ENCODE data around the gene IGFBP6. TPM values are rescaled to one million over a fixed set of nuclear protein-coding genes. Genes with fewer than 3 reads are reported as not detected.

Gene IGFBP6
- total and polyA plus RNA-seq, 9 of the 15 experiments (the other 6 are each of a cell fraction or from before 2014, with no cell fraction given), result 0.15 to 1.4 (median 0.54) TPM

DNA sequence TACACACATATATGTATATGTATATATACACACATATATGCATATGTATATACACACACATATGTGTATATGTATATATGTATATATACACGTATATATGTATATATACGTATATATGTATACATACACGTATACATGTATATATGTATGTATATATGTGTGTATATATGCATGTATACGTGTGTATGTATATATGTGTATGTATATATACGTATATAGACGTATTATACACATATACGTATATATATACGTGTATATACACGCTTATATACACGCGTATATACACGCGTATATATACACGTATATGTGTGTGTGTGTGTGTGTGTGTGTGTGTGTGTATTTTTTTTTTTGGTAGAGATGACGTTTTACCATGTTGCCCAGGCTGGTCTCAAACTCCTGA, 50.2 kb downstream of the IGFBP6 start (continued):
- TF ChIP-seq, protein P1, sequence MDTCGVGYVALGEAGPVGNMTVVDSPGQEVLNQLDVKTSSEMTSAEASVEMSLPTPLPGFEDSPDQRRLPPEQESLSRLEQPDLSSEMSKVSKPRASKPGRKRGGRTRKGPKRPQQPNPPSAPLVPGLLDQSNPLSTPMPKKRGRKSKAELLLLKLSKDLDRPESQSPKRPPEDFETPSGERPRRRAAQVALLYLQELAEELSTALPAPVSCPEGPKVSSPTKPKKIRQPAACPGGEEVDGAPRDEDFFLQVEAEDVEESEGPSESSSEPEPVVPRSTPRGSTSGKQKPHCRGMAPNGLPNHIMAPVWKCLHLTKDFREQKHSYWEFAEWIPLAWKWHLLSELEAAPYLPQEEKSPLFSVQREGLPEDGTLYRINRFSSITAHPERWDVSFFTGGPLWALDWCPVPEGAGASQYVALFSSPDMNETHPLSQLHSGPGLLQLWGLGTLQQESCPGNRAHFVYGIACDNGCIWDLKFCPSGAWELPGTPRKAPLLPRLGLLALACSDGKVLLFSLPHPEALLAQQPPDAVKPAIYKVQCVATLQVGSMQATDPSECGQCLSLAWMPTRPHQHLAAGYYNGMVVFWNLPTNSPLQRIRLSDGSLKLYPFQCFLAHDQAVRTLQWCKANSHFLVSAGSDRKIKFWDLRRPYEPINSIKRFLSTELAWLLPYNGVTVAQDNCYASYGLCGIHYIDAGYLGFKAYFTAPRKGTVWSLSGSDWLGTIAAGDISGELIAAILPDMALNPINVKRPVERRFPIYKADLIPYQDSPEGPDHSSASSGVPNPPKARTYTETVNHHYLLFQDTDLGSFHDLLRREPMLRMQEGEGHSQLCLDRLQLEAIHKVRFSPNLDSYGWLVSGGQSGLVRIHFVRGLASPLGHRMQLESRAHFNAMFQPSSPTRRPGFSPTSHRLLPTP (IDR thresholded peaks at IDR 0.05; ENCODE audit: borderline replicate concordance, extremely low read depth, insufficient read length), result no peak
- TF ChIP-seq NFIC (IDR thresholded peaks at IDR 0.05) (no peak), PRMT5 (CRISPR knock-in tag; IDR thresholded peaks at IDR 0.05) (no peak), CAMTA2 (CRISPR knock-in tag; conservative IDR thresholded peaks at IDR 0.05) (peak; percentile 81; the same call in 1 of the 2 replicates), ZNF121 (CRISPR knock-in tag; conservative IDR thresholded peaks at IDR 0.05) (no peak), PTRF (tag; IDR thresholded peaks at IDR 0.05) (peak; percentile 71; the same call in 1 of the 2 replicates), HMG20A (CRISPR knock-in tag; conservative IDR thresholded peaks at IDR 0.05) (no peak), TEAD2 (tag; IDR thresholded peaks at IDR 0.05) (no peak), KLF6 (CRISPR knock-in tag; IDR thresholded peaks at IDR 0.05; ENCODE audit: borderline replicate concordance) (no peak), ZNF431 (CRISPR knock-in tag; IDR thresholded peaks at IDR 0.05) (no peak), ZNF780A (CRISPR knock-in tag; IDR thresholded peaks at IDR 0.05) (no peak), ZBTB7A (IDR thresholded peaks at IDR 0.05; ENCODE audit: borderline replicate concordance, control insufficient read depth, low read depth, low read length) (no peak), U2AF1 (optimal IDR thresholded peaks at IDR 0.05; ENCODE audit: low read depth, low read length) (no peak), ZNF197 (CRISPR knock-in tag; IDR thresholded peaks at IDR 0.05; ENCODE audit: low read depth) (no peak)
- TF ChIP-seq, protein P2, sequence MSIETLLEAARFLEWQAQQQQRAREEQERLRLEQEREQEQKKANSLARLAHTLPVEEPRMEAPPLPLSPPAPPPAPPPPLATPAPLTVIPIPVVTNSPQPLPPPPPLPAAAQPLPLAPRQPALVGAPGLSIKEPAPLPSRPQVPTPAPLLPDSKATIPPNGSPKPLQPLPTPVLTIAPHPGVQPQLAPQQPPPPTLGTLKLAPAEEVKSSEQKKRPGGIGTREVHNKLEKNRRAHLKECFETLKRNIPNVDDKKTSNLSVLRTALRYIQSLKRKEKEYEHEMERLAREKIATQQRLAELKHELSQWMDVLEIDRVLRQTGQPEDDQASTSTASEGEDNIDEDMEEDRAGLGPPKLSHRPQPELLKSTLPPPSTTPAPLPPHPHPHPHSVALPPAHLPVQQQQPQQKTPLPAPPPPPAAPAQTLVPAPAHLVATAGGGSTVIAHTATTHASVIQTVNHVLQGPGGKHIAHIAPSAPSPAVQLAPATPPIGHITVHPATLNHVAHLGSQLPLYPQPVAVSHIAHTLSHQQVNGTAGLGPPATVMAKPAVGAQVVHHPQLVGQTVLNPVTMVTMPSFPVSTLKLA (conservative IDR thresholded peaks at IDR 0.05), result no peak
- TF ChIP-seq, protein P3, sequence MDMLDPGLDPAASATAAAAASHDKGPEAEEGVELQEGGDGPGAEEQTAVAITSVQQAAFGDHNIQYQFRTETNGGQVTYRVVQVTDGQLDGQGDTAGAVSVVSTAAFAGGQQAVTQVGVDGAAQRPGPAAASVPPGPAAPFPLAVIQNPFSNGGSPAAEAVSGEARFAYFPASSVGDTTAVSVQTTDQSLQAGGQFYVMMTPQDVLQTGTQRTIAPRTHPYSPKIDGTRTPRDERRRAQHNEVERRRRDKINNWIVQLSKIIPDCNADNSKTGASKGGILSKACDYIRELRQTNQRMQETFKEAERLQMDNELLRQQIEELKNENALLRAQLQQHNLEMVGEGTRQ (CRISPR knock-in tag; IDR thresholded peaks at IDR 0.05), result no peak
- TF ChIP-seq, protein P4, sequence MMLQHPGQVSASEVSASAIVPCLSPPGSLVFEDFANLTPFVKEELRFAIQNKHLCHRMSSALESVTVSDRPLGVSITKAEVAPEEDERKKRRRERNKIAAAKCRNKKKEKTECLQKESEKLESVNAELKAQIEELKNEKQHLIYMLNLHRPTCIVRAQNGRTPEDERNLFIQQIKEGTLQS (IDR thresholded peaks at IDR 0.05), result no peak
- TF ChIP-seq, protein P4 (CRISPR knock-in tag; conservative IDR thresholded peaks at IDR 0.05), result no peak
- TF ChIP-seq, protein P5, sequence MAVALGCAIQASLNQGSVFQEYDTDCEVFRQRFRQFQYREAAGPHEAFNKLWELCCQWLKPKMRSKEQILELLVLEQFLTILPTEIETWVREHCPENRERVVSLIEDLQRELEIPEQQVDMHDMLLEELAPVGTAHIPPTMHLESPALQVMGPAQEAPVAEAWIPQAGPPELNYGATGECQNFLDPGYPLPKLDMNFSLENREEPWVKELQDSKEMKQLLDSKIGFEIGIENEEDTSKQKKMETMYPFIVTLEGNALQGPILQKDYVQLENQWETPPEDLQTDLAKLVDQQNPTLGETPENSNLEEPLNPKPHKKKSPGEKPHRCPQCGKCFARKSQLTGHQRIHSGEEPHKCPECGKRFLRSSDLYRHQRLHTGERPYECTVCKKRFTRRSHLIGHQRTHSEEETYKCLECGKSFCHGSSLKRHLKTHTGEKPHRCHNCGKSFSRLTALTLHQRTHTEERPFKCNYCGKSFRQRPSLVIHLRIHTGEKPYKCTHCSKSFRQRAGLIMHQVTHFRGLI (CRISPR knock-in tag; IDR thresholded peaks at IDR 0.05), result peak; percentile 96
- TF ChIP-seq, protein P6, sequence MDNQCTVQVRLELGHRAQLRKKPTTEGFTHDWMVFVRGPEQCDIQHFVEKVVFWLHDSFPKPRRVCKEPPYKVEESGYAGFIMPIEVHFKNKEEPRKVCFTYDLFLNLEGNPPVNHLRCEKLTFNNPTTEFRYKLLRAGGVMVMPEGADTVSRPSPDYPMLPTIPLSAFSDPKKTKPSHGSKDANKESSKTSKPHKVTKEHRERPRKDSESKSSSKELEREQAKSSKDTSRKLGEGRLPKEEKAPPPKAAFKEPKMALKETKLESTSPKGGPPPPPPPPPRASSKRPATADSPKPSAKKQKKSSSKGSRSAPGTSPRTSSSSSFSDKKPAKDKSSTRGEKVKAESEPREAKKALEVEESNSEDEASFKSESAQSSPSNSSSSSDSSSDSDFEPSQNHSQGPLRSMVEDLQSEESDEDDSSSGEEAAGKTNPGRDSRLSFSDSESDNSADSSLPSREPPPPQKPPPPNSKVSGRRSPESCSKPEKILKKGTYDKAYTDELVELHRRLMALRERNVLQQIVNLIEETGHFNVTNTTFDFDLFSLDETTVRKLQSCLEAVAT (IDR thresholded peaks at IDR 0.05), result no peak
